ENCODE measurements around the gene CHD5.

- TF ChIP-seq POLR2AphosphoS5 (IDR thresholded peaks at IDR 0.05; ENCODE audit: low read depth, low read length) (no peak), TAF1 (IDR thresholded peaks at IDR 0.05; ENCODE audit: low read depth, low read length) (no peak), POLR2A (IDR thresholded peaks at IDR 0.05; ENCODE audit: low read depth, low read length) (no peak), SPI1 (IDR thresholded peaks at IDR 0.05; ENCODE audit: low read depth, low read length) (no peak), PAX5 (IDR thresholded peaks at IDR 0.05; ENCODE audit: insufficient read depth, low read length, severe bottlenecking) (no peak), POU2F2 (IDR thresholded peaks at IDR 0.05; ENCODE audit: low read depth, low read length) (no peak)
Measured at GRCh38 chr1:6177681-6178380, 2.3 kb downstream of the CHD5 start.

All from GM12891 (cell line).